Choroid plexus epithelial cell (primary cell): ENCODE results near the gene TOP2B.

Source experiments
- DNase-seq: peaks from one replicate; pipeline ENCODE4 v3.0.0-alpha.2; 2010; ENCODE audit warnings: low read depth
- H3K4me3 ChIP-seq: 2 replicates; pipeline ENCODE4 v1.5.1; 2011; ENCODE audit warnings: low read depth, mild to moderate bottlenecking, control low read depth, low read length, moderate library complexity
- CTCF ChIP-seq: conservative IDR thresholded peaks from 2 replicates; pipeline ENCODE4 v1.5.1; 2011; ENCODE audit warnings: low read depth, mild to moderate bottlenecking, control low read depth, inconsistent platforms, low read length, moderate library complexity

Gene TOP2B

GRCh38 chr3:25580534-25580933 lies 84.2 kb downstream of the TOP2B start:
- DNase-seq, result no peak
- TF ChIP-seq CTCF, result no peak
- no peak overlapping the region for H3K4me3 ChIP-seq

GRCh38 chr3:25578059-25578458 lies 86.6 kb downstream of the TOP2B start:
- H3K4me3 ChIP-seq, result no peak overlapping the region
- no peak for TF ChIP-seq CTCF
- DNase-seq, result no peak

- DNase-seq, result no peak
- no peak overlapping the region for H3K4me3 ChIP-seq
- no peak for TF ChIP-seq CTCF
These were observed 87.8 kb downstream of the TOP2B start for GRCh38 chr3:25576831-25577454.

DNA sequence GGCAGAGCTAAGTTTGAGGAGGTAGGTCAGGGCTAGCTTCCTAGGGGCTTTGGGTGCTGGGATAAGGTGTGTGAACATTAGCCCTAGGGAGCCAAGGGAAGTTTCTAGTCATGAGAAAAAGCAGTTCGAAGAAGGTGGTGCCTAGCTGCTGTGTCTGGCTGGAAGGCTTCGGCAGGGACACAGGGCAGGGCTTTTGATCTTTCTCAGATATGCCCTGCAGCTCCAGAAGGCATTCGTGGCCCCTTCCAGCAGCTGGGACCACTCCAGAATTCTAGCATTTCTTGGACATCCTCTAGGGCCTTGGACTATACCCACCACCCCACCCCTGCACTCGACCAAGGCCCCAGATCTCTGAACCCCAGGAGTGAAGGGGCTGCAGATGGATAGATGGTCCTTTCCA lies 88.6 kb downstream of the TOP2B start:
- DNase-seq, result no peak
- no peak for TF ChIP-seq CTCF
- H3K4me3 ChIP-seq, result no peak overlapping the region

GRCh38 chr3:25575001-25575400 lies 89.7 kb downstream of the TOP2B start:
- no peak overlapping the region for H3K4me3 ChIP-seq
- no peak for DNase-seq
- TF ChIP-seq CTCF, result no peak

GRCh38 chr3:25574172-25574765 lies 90.4 kb downstream of the TOP2B start:
- no peak for TF ChIP-seq CTCF
- DNase-seq, result no peak
- no peak overlapping the region for H3K4me3 ChIP-seq
